HCEC 1CT (cell line): Measurements from ENCODE around the gene ATP6AP1.

ENCODE experiments used
- DNase-seq: peaks from one replicate; pipeline ENCODE4 v3.0.0-alpha.2; 2017

ATP6AP1 gene

DNA sequence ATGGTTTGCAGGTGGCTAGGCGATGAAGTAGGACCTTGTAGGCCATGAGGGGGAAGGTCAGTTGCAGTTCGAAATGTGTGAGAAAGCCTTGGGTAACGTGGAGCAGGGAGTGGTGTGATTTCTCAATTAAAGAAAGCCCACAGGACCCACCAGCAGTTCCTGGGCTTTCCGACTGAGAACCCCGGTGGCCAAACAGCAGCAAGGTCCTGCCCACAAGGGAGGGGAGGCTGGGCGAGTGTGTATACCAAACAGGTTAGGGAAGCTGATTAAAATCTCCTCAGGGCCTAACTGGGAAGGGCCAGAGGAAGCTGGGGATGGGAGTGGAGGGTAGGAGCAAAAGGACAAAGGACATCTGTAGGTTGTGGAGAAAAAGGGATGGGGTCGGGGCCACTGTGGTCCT, 2.4 kb downstream of the ATP6AP1 start:
- DNase-seq: no peak

DNA sequence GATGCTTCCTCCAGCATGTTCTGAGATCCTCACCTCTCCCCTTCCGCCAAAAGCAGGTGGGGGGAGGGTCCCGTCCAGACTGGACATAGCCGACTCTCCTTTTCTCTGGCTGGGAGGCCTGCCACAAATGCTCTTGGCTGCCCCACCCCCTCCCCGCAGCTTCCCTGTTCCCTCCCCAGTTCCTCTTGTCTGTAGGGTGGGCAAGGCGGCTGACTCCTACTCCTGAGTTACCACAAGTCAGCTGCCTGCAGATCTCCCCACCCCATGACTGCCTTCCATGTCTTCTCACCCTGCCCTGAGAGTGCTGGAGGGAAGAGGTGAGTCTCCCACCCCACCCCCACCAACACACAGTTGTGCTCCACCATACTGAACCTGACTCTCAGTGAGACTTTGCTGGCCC, 2.9 kb downstream of the ATP6AP1 start:
- DNase-seq: no peak

DNA sequence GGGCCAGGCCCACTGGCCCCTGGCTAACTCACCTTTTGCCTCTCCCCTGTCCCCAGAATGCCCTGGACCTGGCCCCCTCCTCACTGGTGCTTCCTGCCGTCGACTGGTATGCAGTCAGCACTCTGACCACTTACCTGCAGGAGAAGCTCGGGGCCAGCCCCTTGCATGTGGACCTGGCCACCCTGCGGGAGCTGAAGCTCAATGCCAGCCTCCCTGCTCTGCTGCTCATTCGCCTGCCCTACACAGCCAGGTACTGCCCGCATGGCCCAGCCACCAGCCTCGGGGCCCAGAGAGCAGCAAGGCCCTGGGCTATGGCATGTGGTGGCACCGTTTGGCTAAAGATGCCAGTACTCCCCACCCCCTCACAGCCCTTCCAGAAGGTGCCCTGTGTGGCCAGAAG, 3.7 kb downstream of the ATP6AP1 start:
- no peak for DNase-seq

DNA sequence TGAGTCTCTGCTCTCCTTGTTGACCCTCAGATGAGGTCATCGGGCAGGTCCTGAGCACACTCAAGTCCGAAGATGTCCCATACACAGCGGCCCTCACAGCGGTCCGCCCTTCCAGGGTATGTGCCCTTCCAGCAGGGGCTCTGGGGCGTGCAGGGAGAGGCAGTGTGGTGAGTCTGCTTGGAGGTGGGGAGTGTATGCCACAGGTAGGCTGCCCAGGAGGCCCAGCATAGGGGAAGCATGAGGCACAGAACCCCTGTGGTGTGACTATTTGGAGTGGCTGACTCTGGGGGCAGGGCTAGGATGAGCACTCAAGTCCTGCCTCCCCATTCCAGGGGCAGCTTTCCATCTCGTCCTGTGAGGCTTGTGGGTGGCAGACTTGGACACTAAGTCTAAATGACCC, 5.1 kb downstream of the ATP6AP1 start:
- no peak for DNase-seq

DNA sequence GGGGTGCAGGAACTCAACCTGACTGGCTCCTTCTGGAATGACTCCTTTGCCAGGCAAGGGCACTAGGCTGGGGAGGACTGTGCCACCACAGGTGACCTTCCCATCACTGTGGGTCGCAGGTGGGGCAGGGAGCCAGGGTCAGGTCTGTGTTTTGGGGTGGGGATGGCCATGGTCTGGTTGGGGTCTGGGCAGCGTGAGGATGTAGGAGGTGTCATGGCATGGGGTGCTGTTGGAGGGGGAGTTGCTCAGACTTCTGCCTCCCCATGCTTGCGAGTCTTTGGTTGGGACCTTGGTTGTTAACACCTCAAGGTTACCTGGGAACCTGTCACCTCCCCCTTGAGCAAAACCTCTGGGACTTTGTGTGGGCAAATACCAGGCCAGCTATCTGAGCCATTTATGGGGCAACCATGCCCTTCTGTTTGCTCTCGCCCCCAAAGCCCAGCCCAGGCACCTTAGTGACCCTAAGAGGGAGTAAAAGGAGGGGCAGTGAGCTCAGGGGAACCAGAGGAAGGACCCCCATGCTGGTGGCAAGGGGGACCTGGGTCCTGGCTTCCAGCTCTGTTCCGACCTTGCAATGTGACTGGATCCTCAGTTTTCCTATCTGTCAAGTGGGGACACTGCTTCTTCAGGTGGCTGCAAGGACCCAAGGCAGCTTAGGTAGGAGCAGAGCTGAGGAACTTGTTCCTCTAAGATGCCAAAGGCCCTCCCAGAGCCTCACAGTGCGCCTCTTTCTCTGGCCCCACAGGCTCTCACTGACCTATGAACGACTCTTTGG, 6.1 kb downstream of the ATP6AP1 start:
- no peak for DNase-seq

DNA sequence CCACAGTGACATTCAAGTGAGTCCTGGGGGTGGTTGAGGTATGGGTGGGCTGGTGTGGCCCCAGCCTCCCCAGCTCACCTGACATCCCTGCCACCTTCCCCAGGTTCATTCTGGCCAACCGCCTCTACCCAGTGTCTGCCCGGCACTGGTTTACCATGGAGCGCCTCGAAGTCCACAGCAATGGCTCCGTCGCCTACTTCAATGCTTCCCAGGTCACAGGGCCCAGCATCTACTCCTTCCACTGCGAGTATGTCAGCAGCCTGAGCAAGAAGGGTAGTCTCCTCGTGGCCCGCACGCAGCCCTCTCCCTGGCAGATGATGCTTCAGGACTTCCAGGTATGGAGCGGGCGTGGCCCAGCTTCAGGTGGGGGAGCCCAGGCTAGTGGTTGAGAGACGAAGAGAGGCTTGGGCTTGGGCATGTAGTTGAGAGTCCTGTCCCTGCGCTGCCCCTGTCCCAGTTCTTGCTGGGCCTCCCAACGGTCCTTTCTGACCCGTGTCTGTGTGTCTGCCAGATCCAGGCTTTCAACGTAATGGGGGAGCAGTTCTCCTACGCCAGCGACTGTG, 6.8 kb downstream of the ATP6AP1 start:
- DNase-seq: no peak

DNA sequence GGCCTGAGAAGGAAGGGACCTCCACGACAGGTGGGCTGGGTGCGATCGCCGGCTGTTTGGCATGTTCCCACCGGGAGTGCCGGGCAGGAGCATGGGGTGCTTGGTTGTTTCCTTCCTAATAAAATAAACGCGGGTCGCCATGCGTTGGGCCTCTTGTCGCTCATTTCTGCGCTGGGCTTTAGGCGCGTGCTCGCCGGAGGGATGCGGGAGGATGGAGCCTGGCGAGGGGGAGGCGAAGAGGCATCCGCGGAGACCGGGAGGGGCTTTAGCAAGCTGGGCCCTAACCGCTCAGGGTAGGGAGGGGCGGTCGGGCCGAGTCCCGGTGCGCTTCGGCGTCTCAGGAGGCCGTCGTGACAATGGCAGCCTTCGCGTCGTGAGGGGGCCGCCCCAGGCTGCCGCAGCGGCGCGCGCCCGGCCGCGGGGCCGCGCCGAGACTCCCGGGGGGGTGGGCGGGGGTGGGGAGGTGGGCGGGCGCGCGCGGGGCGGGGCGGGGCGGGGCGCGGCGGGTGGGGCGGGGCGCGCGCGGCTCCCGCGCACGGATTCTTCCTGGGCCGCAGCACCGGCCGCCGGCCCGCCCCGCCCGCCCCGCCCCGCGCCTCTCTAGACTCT, 8.0 kb downstream of the ATP6AP1 start:
- DNase-seq: peak; percentile 37

DNA sequence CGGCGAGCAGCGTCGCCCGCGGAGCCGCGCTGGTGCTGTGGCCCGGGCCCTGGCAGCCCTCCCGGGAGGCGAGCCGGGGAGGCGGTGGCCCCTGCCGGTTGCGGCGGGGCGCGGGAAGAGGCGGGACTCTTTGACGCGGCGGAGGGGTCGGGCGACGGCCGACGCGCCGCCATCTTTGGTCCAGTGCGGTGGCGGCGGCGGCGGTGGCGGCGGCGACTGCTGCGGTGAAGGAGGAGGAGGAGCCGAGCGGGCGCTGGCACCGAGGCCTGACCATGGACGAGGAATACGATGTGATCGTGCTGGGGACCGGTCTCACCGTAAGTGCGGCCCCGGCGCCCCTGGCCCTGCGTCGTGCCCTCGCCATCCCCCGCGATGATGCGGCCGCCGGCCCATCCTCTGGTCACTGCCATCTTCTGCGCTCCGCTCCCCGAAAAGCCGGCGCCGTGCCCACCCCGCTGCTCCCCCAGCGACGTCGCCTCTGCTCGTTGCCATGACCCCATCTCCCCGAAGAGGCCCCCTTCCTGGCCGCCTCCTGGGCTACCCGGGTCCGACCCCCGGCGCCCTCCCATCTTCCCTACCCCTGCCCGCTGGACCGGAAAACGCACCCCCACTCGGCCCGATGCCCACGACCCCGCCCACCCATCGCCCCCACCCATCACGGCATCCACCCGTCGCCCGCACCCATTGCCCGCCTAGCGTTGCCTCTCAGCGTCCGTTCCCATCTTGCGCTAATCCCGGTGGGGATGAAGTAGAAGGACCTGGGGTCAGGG, 8.7 kb downstream of the ATP6AP1 start, which contains the start of gene GDI1:
GDI1 (plus strand) TSS at position 172 of the 770 bp plus-strand sequence; CDS start at position 273, 101 bp downstream.
- peak; percentile 19 for DNase-seq

DNA sequence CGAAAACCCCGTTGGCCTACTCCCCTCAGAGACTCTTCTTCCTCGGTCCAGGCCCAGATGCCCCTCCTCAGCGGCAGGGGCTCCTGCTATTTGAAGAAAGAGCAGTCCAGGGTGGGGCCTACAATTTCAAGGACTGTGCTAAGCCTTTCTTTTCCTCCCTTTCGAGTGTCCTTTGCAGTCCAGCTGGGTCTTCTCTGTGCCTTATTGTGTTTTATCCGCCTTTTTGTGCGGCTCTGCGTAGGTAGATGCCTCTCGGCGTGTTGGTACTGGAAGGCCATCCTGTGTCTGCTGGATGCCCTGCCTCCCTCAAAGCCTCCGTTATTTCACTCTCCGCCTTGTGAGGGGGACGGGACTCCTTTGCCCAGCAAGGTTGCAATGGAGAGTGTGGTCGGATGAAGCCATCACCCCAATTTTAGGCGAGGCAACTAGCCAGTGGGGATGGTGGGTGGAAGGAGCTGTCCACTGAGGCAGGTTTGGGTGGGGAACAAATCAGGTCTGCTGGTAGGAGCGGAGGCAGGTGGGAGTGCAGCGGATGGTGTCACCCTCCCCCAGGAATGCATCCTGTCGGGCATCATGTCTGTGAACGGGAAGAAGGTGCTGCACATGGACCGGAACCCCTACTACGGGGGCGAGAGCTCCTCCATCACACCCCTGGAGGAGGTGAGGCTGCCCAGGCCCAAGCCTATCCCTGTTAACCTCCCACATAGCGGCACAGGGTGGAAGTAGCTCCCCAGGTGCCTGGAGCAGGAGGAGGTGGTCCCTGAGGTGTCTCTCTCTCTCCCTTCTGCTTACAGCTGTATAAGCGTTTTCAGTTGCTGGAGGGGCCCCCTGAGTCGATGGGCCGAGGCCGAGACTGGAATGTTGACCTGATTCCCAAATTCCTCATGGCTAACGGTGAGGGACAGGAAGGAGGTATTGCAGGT, 9.8 kb downstream of the ATP6AP1 start:
- DNase-seq: no peak

DNA sequence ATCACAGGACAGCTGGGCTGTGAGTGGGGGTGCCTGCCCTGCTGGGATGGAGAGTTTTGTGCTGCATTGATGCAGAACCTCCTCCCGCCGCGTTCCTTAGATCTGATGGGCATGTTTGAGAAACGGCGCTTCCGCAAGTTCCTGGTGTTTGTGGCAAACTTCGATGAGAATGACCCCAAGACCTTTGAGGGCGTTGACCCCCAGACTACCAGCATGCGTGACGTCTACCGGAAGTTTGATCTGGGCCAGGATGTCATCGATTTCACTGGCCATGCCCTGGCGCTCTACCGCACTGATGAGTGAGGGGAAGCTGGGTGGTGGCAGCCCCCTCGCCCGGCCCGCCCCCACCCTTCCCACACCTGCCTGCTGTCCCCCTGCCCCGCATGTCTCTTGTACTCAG, 11.4 kb downstream of the ATP6AP1 start:
- no peak for DNase-seq

DNA sequence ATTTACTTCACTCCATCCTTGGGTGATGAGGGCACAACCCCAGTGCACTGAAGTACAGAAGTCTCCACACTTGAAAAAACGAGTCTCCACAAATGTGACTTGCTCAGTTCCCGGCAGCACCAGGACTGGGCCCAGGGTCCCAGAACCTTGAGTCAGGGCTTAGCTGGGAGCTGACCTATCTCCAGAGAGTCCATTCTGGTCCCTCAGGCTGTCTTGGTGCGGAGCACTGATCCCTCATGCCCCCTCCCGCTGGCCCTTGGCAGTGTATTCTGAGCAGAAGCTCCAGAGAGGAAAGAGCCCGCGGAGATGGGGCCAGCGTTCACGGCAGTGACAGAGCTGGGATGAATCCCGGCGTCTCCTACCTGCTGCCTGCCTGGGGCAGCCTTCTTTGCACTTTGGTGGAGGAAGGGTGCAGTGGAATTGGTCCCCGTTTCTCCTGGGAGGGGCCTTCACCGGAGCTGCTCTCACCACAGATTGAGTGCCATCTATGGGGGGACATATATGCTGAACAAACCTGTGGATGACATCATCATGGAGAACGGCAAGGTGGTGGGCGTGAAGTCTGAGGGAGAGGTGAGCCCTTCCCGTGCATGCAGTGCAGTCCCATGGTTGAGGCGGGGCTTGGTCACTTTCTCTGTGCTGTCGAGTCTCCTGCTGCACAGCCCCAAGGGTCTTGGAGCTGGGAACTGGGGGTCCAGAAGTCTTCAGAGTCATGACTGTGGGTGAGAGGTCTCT, 12.3 kb downstream of the ATP6AP1 start:
- no peak for DNase-seq

DNA sequence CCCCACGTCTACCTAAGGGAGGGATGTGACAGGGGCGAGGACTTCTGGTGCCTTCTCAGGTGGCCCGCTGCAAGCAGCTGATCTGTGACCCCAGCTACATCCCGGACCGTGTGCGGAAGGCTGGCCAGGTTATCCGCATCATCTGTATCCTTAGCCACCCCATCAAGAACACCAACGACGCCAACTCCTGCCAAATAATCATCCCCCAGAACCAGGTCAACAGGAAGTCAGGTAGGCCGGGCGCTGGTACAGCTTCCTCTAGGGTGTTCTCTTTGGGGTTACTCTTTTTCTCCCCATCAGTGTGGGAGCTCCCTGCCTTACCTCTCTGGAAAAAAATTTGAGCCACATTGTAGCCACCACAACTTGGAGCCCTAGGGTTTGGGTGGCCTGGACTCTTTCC, 13.1 kb downstream of the ATP6AP1 start:
- DNase-seq: no peak

DNA sequence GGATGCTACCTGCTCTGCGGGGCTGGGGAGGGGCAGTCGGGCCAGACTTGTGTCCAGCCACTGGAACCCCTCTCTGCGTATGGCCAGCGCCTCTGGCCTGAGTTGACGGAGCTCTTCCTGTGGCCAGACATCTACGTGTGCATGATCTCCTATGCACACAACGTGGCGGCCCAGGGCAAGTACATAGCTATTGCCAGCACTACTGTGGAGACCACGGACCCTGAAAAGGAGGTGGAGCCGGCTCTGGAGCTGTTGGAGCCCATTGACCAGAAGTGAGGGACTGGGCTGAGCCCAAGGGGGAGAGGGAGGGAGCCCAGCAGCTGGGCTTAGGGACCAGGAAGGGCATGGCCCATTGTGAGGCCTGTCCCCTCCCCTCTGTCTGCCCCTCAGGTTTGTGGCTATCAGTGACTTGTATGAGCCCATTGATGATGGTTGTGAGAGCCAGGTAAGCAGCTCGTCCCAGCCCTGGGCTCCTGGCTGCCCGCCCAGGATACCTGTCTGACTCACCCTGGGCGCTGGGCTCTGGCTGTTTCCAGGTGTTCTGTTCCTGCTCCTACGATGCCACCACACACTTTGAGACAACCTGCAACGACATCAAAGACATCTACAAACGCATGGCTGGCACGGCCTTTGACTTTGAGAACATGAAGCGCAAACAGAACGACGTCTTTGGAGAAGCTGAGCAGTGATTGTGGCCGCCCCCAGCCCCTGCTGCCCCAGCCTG, 13.7 kb downstream of the ATP6AP1 start:
- DNase-seq: no peak

DNA sequence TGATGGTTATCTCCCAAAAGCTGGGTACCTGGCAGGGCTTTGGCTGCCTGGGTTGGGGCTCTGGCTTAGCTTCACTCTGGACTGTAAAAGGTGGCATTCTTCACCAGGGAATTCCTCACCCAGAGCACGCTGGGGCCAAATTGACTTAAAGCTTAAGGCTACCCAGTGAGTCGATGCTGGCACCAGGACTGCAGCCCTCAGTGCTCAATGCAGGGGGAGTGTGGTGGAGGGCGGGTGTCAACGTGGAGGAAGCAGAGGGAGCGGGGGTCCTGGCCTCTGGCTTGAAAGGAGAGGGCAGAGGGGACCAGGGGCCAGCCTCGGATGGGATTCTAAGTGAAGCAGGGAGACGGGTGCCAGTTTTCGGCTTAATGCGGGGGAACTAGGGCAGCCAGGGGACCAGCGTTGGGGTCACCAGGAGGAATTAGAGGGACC, 15.0 kb downstream of the ATP6AP1 start:
- DNase-seq: no peak

DNA sequence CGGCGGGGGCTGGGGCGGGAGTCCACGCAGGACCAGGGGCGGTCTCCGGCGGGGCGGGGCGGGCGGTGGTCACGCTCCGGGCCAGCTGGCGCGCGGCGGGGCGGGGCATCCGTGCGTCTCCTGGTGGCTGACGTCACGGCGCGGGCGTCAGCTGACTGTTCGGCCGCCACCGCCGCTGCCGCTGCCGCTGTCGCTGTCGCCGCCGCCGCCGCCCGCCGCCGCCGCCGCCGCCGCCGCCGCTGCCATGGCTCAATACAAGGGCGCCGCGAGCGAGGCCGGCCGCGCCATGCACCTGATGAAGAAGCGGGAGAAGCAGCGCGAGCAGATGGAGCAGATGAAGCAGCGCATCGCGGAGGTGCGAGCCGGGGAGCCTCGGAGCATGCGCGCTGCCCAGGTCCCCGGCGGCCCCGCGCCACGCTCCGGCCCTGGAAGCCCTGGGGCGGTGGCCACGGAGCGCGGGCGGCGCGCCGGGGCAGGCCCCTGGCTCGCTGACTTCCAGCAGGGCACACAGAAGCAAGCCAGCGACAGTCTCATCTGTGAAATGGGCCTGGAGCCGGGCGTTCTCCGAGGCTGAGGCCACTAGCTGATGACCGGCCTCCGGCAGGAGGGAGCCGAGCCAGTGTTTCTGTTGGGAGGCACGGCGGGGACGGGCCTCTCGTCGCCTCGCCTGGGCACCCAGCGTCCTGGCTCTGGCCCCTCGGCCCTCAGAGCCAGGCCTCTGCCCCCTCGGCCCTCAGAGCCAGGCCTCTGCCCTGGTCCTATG, 15.7 kb downstream of the ATP6AP1 start, which contains the start of gene FAM50A:
FAM50A (plus strand) TSS at position 150 of the 763 bp plus-strand sequence; CDS start at position 245, 95 bp downstream.
- peak; percentile 57 for DNase-seq

DNA sequence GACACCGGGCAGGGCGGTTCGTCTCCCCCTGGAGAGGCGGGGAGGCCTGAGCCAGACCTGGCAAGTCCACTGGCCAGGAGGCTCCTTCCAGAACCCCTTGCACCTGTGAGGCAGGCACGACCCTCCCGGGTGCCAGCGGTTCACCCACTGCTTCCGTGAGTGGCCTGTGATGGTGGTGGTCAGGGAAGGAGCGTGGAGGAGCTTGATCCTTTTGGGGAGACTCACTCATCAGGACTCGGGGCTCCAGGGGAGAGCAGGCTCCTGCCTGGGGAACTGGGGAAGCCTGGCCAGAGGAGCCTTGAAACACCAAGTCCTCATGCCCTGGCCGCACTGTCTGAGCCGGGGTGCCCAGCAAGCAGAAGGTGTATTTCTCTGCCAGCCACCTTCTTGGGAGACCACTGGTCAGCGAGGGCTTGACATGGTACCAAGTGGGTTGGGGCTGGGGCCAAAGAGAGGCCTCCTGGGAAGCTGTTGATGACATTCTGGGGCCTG, 16.3 kb downstream of the ATP6AP1 start:
- no peak for DNase-seq

DNA sequence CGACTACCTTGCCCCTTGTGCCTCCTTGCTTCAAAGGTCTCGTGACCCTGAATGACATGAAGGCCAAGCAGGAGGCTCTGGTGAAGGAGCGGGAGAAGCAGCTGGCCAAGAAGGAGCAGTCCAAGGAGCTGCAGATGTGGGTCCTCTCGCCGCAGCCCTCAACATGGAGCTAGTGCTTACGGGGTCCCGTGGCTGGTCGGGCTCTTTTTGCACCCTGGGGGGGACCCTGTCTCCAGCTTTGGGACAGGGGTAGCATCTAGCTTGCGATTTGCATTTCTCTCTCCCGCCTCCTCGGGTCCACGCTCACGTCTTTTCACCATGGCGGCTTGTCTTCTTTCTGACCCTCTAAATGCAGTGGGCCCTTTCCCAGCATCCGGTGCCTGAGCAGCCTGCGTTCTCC, 17.3 kb downstream of the ATP6AP1 start:
- no peak for DNase-seq

DNA sequence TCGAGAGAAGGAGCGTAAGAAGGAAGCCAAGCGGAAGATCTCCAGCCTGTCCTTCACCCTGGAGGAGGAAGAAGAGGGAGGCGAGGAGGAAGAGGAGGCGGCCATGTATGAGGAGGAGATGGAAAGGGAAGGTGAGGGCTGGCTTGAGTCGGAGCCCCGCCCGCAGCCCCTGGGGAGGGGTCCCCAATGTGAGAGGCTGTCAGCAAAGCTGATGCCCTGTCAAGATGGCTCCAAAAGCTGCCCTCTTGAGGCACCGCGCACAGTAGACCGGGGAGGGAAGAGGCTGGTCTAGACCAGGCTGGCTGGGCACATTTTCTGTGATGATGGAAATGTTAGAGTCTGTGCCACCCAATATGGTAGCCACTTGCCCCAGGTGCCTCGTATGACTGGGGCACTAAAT, 18.0 kb downstream of the ATP6AP1 start:
- DNase-seq: no peak

DNA sequence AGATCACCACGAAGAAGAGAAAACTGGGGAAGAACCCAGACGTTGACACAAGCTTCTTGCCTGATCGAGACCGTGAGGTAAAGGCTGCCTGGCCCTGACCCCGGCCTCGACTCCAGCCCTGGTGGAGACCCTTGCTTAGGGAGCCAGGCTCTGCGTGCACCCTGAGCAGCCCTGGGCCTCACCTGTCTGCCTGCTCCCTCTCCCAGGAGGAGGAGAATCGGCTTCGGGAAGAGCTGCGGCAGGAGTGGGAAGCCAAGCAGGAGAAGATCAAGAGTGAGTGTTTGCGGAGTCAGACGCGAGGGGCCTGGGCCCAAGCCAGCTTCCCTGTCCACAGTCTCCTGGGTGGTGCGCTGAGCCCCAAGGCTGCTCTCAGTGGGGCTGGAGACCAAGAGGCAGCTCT, 20.0 kb downstream of the ATP6AP1 start:
- DNase-seq: no peak

DNA sequence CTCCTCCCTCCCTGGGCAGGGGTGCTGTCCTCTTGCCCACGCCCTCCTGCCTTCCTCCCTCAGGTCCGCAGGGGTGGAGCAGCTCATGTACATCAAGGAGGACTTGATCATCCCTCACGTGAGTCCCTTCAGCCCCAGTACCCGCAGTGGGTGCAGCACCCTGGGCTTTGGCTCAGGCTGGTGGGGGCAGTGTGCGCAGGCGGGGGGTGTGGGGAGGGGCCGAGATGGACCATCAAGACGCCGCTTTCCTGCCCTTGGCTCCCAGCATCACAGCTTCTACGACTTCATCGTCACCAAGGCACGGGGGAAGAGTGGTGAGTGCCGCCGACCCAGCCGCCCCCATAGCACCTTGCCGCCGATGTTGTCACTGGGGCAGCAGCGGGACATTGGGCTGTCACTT, 21.1 kb downstream of the ATP6AP1 start:
- DNase-seq: no peak
